GM21737 (cell line): ENCODE measurements around the gene RPP25L.
"Not testable (repeated sequence)": the region's sequence is repeated elsewhere in the genome, so short reads cannot be mapped to it uniquely, and the experiment has no call there.

ENCODE experiments used
- ATAC-seq: cut with Tn5 transposase; IDR thresholded peaks from one replicate; pipeline ENCODE4 v1.9.1; 2021; ENCODE audit warnings: mild to moderate bottlenecking, moderate library complexity; ENCODE audit not compliant: unreplicated experiment

RPP25L gene

GRCh38 chr9:34611811-34612787, at the start of gene RPP25L:
Gene RPP25L (minus strand): TSS chr9:34612097. CDS start chr9:34611296, 801 bp downstream.
- ATAC-seq, result peak; percentile 84

GRCh38 chr9:34659592-34660253, 47.8 kb upstream of the RPP25L start:
- no peak for ATAC-seq

GRCh38 chr9:34658461-34658860, 46.6 kb upstream of the RPP25L start:
- no peak for ATAC-seq

GRCh38 chr9:34656992-34657391, 45.1 kb upstream of the RPP25L start:
- ATAC-seq, result no peak

- ATAC-seq, result no peak
Observed at GRCh38 chr9:34655394-34655793, 43.5 kb upstream of the RPP25L start.

- no peak for ATAC-seq
Observed at GRCh38 chr9:34654323-34655051, 42.6 kb upstream of the RPP25L start.

- ATAC-seq, result no peak
Observed at GRCh38 chr9:34653151-34654072, 41.5 kb upstream of the RPP25L start.

- ATAC-seq, result no peak
Observed at GRCh38 chr9:34652602-34653000, 40.7 kb upstream of the RPP25L start.

- ATAC-seq, result no peak
Observed at GRCh38 chr9:34651876-34652601, 40.1 kb upstream of the RPP25L start, which contains the start of gene IL11RA. Gene IL11RA (plus strand): TSS chr9:34652185. CDS start chr9:34655218, 3,033 bp downstream.

- ATAC-seq, result no peak
Observed at GRCh38 chr9:34651321-34651720, 39.4 kb upstream of the RPP25L start.

GRCh38 chr9:34650816-34651215, 38.9 kb upstream of the RPP25L start:
- no peak for ATAC-seq

GRCh38 chr9:34648673-34649072, 36.8 kb upstream of the RPP25L start:
- no peak for ATAC-seq

- no peak for ATAC-seq
Observed at GRCh38 chr9:34647651-34648050, 35.8 kb upstream of the RPP25L start.

GRCh38 chr9:34647084-34647403, 35.1 kb upstream of the RPP25L start:
- ATAC-seq, result no peak

- ATAC-seq, result peak; percentile 89
Observed at GRCh38 chr9:34646211-34647083, 34.5 kb upstream of the RPP25L start, which contains the start of gene GALT. Gene GALT (plus strand): TSS chr9:34646675. CDS start chr9:34646705, 30 bp downstream.

GRCh38 chr9:34644766-34645314, 32.9 kb upstream of the RPP25L start:
- no peak for ATAC-seq

GRCh38 chr9:34642679-34643078, 30.8 kb upstream of the RPP25L start:
- ATAC-seq, result no peak

- not testable (repeated sequence) for ATAC-seq
Observed at GRCh38 chr9:34639322-34639721, 27.4 kb upstream of the RPP25L start.
